ENCODE measurements around the gene FUZ. TPM values are rescaled to one million over a fixed set of nuclear protein-coding genes. Genes with fewer than 3 reads are reported as not detected.

FUZ gene
- polyA plus RNA-seq, 1 of the 3 experiments (the other 2 are of a cell fraction) = 29.9 TPM

- peak overlapping the region; percentile 42; the same call in 1 of the 2 replicates for H3K9ac ChIP-seq
- H3K27ac ChIP-seq (ENCODE audit: low read depth in 2 of 2, low read length in 1 of 2) = peak overlapping the region in 1 of 2 experiments; percentile 97; a peak in 2 of 4 replicates
- peaks cover 9 to 12% of the 10 kb centered on the region in 2 experiments for H3K36me3 ChIP-seq (replicated peaks in 1 of 2; ENCODE audit: control insufficient read depth in 1 of 2, insufficient read depth in 2 of 2, low read length in 1 of 2)
- peak overlapping the region; percentile 77 to 89 for H3K4me3 ChIP-seq (ENCODE audit: low read depth in 2 of 2, low read length in 1 of 2)
- H3K79me2 ChIP-seq (ENCODE audit: insufficient read depth) = peaks cover 53% of the 10 kb centered on the region
- H4K20me1 ChIP-seq (ENCODE audit: insufficient read depth) = peaks cover 49% of the 10 kb centered on the region
- ChIA-PET POLR2A (interaction anchor here (1.3 to 3.2 kb wide), 7 partner anchors 9 to 164 kb away, joined by 4 to 25 read pairs (median 15); partner anchors contain the start of genes AKT1S1, FUZ and TBC1D17), CTCF (interaction anchor here (0.7 to 4.2 kb wide), 7 partner anchors 11 to 101 kb away, joined by 3 to 20 read pairs (median 4); no protein-coding TSS in a partner anchor)
- H3K4me1 ChIP-seq (ENCODE audit: control insufficient read depth in 1 of 2, insufficient read depth in 2 of 2, low read depth in 1 of 2, low read length in 1 of 2) = peaks cover 15 to 32% of the 10 kb centered on the region in 2 experiments; a peak in 3 of 4 replicates
- peak; percentile 80 for DNase-seq
- WGBS (ENCODE audit: low lambda C conversion rate) = 11% methylated on average over 36 of the region's 78 CpGs
- H2AFZ ChIP-seq (ENCODE audit: low read depth) = no peak overlapping the region
- peaks cover 49% of the 10 kb centered on the region for H3F3A ChIP-seq (replicated peaks; ENCODE audit: insufficient read depth)
- H3K9me3 ChIP-seq = no peaks in the 10 kb centered on the region
- peak overlapping the region; percentile 90 for H3K4me2 ChIP-seq
- no peaks in the 10 kb centered on the region for H3K27me3 ChIP-seq (ENCODE audit: insufficient read depth)
- no peaks in the 10 kb centered on the region for H3K9me2 ChIP-seq
- TF ChIP-seq CHD2 (IDR thresholded peaks at IDR 0.05; ENCODE audit: low read length, partially characterized antibody) (no peak), SIN3A (IDR thresholded peaks at IDR 0.05; ENCODE audit: borderline replicate concordance, low read depth, low read length) (peak; percentile 38; the same call in 1 of the 2 replicates)
Observed at GRCh38 chr19:49851456-49852259, 38.6 kb upstream of the FUZ start.

GRCh38 chr19:49850487-49851342 is 37.6 kb upstream of the FUZ start, which contains the start of gene PTOV1:
TSS of gene PTOV1 (plus strand) at chr19:49851159.
- ChIA-PET POLR2A (interaction anchor here (0.6 to 3.2 kb wide), 15 partner anchors 8 to 211 kb away, joined by 3 to 25 read pairs (median 5); partner anchors contain the start of genes AKT1S1, FUZ, RRAS and TBC1D17), CTCF (interaction anchor here (0.7 to 2.3 kb wide), 10 partner anchors 11 to 100 kb away, joined by 3 to 8 read pairs (median 4); partner anchors contain the start of genes FUZ and MED25)
- Histone ChIP-seq H3F3A (replicated peaks; ENCODE audit: insufficient read depth) (peaks cover 47% of the 10 kb centered on the region), H3K4me2 (peak within 1 kb of the TSS; percentile 90), H3K27me3 (ENCODE audit: insufficient read depth) (no peaks in the 10 kb centered on the region), H3K36me3 (replicated peaks in 1 of 2; ENCODE audit: control insufficient read depth in 1 of 2, insufficient read depth in 2 of 2, low read length in 1 of 2) (peaks cover 9 to 12% of the 10 kb centered on the region in 2 experiments), H3K9ac (peak within 1 kb of the TSS; percentile 99), H4K20me1 (ENCODE audit: insufficient read depth) (peaks cover 39% of the 10 kb centered on the region), H2AFZ (ENCODE audit: low read depth) (0 out of 2 replicates have a peak within 1 kb of the TSS, but pooled peaks have one; percentile 67), H3K4me3 (ENCODE audit: low read depth in 2 of 2, low read length in 1 of 2) (peak within 1 kb of the TSS; percentile 77 to 89), H3K4me1 (ENCODE audit: control insufficient read depth in 1 of 2, insufficient read depth in 2 of 2, low read depth in 1 of 2, low read length in 1 of 2) (peaks cover 15 to 32% of the 10 kb centered on the region in 2 experiments; a peak in 3 of 4 replicates), H3K9me3 (no peaks in the 10 kb centered on the region), H3K27ac (ENCODE audit: low read depth in 2 of 2, low read length in 1 of 2) (peak within 1 kb of the TSS; percentile 97 to 99), H3K79me2 (ENCODE audit: insufficient read depth) (peaks cover 53% of the 10 kb centered on the region), H3K9me2 (no peaks in the 10 kb centered on the region)
- 8% methylated on average over 51 of the region's 98 CpGs for whole genome bisulfite sequencing (ENCODE audit: low lambda C conversion rate)
- TF ChIP-seq RXRA (IDR thresholded peaks at IDR 0.05; ENCODE audit: borderline replicate concordance, low read depth) (no peak), TAF1 (IDR thresholded peaks at IDR 0.05; ENCODE audit: borderline replicate concordance, low read depth, low read length) (peak; percentile 83), PBX3 (IDR thresholded peaks at IDR 0.05) (0 out of 2 replicates have a peak, but pooled peaks have one; percentile 11), SMC3 (IDR thresholded peaks at IDR 0.05; ENCODE audit: low read depth, low read length) (no peak), EP300 (IDR thresholded peaks at IDR 0.05; ENCODE audit: borderline replicate concordance in 1 of 2, low read depth in 1 of 2, low read length in 1 of 2) (peak in 1 of 2 experiments; percentile 55; a peak in 1 of 4 replicates), ELF1 (IDR thresholded peaks at IDR 0.05) (no peak), MAX (IDR thresholded peaks at IDR 0.05; ENCODE audit: low read depth) (peak; percentile 33; the same call in 1 of the 2 replicates)
- peak; percentile 98 for DNase-seq

Measured in SK-N-SH (cell line).